ENCODE data around the gene CTSG. TPM values are rescaled to one million over a fixed set of nuclear protein-coding genes. Genes with fewer than 3 reads are reported as not detected.
"Not testable (repeated sequence)": the region's sequence is repeated elsewhere in the genome, so short reads cannot be mapped to it uniquely, and the experiment has no call there.

CTSG gene
- total RNA-seq, 1 experiment from 2014 or later: not detected

DNA sequence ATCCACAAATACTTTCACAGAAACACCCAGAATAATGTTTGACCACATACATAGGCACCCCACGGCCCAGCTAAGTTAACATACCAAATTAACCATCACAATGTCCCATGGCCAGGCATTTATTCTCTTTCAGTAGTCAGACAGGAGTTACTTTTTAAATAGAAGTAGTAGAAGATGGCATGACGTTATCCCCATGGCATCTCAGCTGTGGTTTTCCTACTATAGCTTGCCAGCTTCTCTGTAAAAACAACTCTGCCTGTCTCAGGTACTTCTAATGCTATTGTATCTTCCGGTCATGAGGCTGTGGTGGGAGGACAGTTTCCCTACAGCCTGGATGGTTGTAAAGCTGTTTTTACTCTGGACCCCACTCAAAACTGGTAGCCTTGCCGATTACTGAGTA, 19.3 kb downstream of the CTSG start:
- H3K27ac Mint-ChIP-seq (ENCODE audit: unreplicated experiment): no peak overlapping the region
- no TSS peak for BruUV-seq (replicated peaks)
- intact Hi-C loops (cut with micrococcal nuclease; ENCODE audit: unreplicated experiment): no loop called here
- H3K36me3 ChIP-seq (ENCODE audit: control insufficient read depth, insufficient read depth, low read length): no peaks in the 10 kb centered on the region
- H3K9me3 ChIP-seq: no peaks in the 10 kb centered on the region
- POLR2A ChIA-PET: no interaction called here
- H3K4me1 ChIP-seq: no peaks in the 10 kb centered on the region
- H3K27me3 ChIP-seq (replicated peaks; ENCODE audit: control insufficient read depth, insufficient read depth, low read length): no peaks in the 10 kb centered on the region
- H3K36me3 Mint-ChIP-seq (ENCODE audit: insufficient read depth, unreplicated experiment): no peaks in the 10 kb centered on the region
- no peaks in the 10 kb centered on the region for H3K9me3 Mint-ChIP-seq (ENCODE audit: unreplicated experiment)
- no peak overlapping the region for H3K4me3 Mint-ChIP-seq (ENCODE audit: unreplicated experiment)
- no peak for DNase-seq
- TF ChIP-seq, protein P1, sequence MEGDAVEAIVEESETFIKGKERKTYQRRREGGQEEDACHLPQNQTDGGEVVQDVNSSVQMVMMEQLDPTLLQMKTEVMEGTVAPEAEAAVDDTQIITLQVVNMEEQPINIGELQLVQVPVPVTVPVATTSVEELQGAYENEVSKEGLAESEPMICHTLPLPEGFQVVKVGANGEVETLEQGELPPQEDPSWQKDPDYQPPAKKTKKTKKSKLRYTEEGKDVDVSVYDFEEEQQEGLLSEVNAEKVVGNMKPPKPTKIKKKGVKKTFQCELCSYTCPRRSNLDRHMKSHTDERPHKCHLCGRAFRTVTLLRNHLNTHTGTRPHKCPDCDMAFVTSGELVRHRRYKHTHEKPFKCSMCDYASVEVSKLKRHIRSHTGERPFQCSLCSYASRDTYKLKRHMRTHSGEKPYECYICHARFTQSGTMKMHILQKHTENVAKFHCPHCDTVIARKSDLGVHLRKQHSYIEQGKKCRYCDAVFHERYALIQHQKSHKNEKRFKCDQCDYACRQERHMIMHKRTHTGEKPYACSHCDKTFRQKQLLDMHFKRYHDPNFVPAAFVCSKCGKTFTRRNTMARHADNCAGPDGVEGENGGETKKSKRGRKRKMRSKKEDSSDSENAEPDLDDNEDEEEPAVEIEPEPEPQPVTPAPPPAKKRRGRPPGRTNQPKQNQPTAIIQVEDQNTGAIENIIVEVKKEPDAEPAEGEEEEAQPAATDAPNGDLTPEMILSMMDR (IDR thresholded peaks at IDR 0.05; ENCODE audit: insufficient read depth in 1 of 2, low read depth in 1 of 2, low read length in 1 of 2, severe bottlenecking in 1 of 2, unreplicated experiment in 1 of 2): no peak
- H3K27me3 Mint-ChIP-seq (ENCODE audit: insufficient read depth, unreplicated experiment): peaks cover 3% of the 10 kb centered on the region
- CTCF ChIA-PET: no interaction called here
- no peak overlapping the region for H3K4me3 ChIP-seq (ENCODE audit: low read depth, low read length)
- H3K4me1 Mint-ChIP-seq (ENCODE audit: low read depth, unreplicated experiment): no peaks in the 10 kb centered on the region

DNA sequence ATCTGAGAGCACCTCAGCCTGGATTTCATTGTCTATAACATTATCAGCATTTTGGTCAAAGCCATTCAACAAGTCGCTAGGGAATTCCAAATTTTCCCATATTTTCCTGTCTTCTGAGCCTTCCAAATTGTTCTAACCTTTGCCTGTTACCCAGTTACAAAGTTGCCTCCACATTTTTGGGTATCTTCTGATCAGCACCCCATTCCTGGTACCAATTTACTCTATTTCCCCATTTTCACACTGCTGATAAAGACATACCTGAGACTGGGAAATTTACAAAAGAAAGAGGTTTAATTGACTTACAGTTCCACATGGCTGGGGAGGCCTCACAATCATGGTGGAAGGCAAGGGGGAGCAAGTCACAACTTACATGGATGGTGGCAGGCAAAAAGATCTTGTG, 27.0 kb downstream of the CTSG start:
- POLR2A ChIA-PET; intact Hi-C loops (cut with micrococcal nuclease; ENCODE audit: unreplicated experiment); CTCF ChIA-PET: not testable (repeated sequence)

DNA sequence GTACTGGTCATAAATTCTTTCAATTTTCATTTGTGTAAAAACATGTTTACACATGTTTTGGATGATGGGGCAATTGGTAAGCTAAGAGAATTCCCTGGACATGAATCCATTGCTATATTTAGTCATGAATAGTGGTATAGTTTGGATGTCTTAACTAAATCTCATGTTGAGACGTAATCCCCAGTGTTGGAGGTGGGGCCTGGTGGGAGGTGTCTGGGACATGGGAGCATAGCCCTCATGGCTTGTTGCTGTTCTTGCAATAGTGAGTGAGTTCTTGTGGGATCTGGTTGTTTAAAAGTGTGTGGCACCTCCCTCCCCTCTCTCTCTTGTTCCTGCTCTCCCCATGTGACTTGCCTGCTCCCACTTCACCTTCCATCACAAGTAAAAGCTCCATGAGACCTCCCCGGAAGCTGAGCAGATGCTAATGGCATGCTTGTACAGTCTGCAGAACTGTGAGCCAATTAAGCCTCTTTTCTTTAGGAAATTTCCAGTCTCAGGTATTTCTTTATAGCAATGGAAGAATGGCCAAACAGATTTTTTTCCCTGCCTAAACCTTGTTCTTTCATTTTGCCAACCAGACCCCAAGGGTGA, 33.6 kb downstream of the CTSG start:
- no peak overlapping the region for H3K4me3 ChIP-seq (ENCODE audit: low read depth, low read length)
- intact Hi-C loops (cut with micrococcal nuclease; ENCODE audit: unreplicated experiment): no loop called here
- no peak for DNase-seq
- H3K4me1 ChIP-seq: no peaks in the 10 kb centered on the region
- Mint-ChIP-seq H3K4me3 (ENCODE audit: unreplicated experiment) (no peak overlapping the region), H3K27ac (ENCODE audit: unreplicated experiment) (no peak overlapping the region), H3K27me3 (ENCODE audit: insufficient read depth, unreplicated experiment) (peaks cover 14% of the 10 kb centered on the region), H3K9me3 (ENCODE audit: unreplicated experiment) (peaks cover 22% of the 10 kb centered on the region), H3K36me3 (ENCODE audit: insufficient read depth, unreplicated experiment) (no peaks in the 10 kb centered on the region), H3K4me1 (ENCODE audit: low read depth, unreplicated experiment) (no peaks in the 10 kb centered on the region)
- no peaks in the 10 kb centered on the region for H3K36me3 ChIP-seq (ENCODE audit: control insufficient read depth, insufficient read depth, low read length)
- ChIA-PET CTCF (no interaction called here), POLR2A (no interaction called here)
- H3K27me3 ChIP-seq (replicated peaks; ENCODE audit: control insufficient read depth, insufficient read depth, low read length): no peaks in the 10 kb centered on the region
- BruUV-seq (replicated peaks): no TSS peak
- H3K9me3 ChIP-seq: no peaks in the 10 kb centered on the region
- TF ChIP-seq, protein P1 (IDR thresholded peaks at IDR 0.05; ENCODE audit: insufficient read depth in 1 of 2, low read depth in 1 of 2, low read length in 1 of 2, severe bottlenecking in 1 of 2, unreplicated experiment in 1 of 2): no peak

More for the DNA sequence above, 27.0 kb downstream of the CTSG start:
- BruUV-seq (replicated peaks); H3K4me1 ChIP-seq; H3K27me3 ChIP-seq (replicated peaks; ENCODE audit: control insufficient read depth, insufficient read depth, low read length); H3K4me3 ChIP-seq (ENCODE audit: low read depth, low read length); DNase-seq; H3K27ac Mint-ChIP-seq (ENCODE audit: unreplicated experiment); H3K9me3 ChIP-seq; H3K36me3 ChIP-seq (ENCODE audit: control insufficient read depth, insufficient read depth, low read length); H3K4me1 Mint-ChIP-seq (ENCODE audit: low read depth, unreplicated experiment); H3K4me3 Mint-ChIP-seq (ENCODE audit: unreplicated experiment); H3K27me3 Mint-ChIP-seq (ENCODE audit: insufficient read depth, unreplicated experiment); H3K36me3 Mint-ChIP-seq (ENCODE audit: insufficient read depth, unreplicated experiment): not testable (repeated sequence)
- H3K9me3 Mint-ChIP-seq (ENCODE audit: unreplicated experiment): peaks cover 63% of the 10 kb centered on the region

DNA sequence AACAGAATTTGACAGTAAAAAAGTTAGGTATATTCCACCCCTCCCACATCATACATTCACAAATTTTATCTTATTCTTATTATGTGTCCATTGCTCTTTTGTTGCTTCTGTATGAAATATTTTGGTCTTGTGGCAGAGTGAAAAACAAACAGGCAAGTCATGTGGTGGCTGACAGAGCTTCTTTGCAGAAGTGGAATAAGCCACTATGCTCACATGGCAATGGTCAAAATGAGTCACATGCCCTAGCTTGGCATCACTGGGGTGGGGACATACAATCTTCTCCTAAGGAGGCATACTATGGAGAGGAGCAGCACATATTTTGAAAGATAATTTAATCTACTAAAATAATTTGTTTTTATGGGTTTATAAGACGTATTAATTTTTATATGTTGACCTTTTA, 40.3 kb downstream of the CTSG start:
- Mint-ChIP-seq H3K4me3 (ENCODE audit: unreplicated experiment) (no peak overlapping the region), H3K27ac (ENCODE audit: unreplicated experiment) (no peak overlapping the region), H3K27me3 (ENCODE audit: insufficient read depth, unreplicated experiment) (peaks cover 18% of the 10 kb centered on the region), H3K9me3 (ENCODE audit: unreplicated experiment) (no peaks in the 10 kb centered on the region), H3K36me3 (ENCODE audit: insufficient read depth, unreplicated experiment) (no peaks in the 10 kb centered on the region), H3K4me1 (ENCODE audit: low read depth, unreplicated experiment) (no peaks in the 10 kb centered on the region)
- H3K27me3 ChIP-seq (replicated peaks; ENCODE audit: control insufficient read depth, insufficient read depth, low read length): no peaks in the 10 kb centered on the region
- no peaks in the 10 kb centered on the region for H3K4me1 ChIP-seq
- no TSS peak for BruUV-seq (replicated peaks)
- ChIA-PET POLR2A (interaction anchor here (0.6 kb wide), 1 partner anchor 442 kb away, joined by 9 read pairs; no protein-coding TSS in a partner anchor), CTCF (no interaction called here)
- H3K36me3 ChIP-seq (ENCODE audit: control insufficient read depth, insufficient read depth, low read length): no peaks in the 10 kb centered on the region
- H3K9me3 ChIP-seq: no peaks in the 10 kb centered on the region
- H3K4me3 ChIP-seq (ENCODE audit: low read depth, low read length): no peak overlapping the region
- intact Hi-C loops (cut with micrococcal nuclease; ENCODE audit: unreplicated experiment): no loop called here
- DNase-seq: no peak
- TF ChIP-seq, protein P1 (IDR thresholded peaks at IDR 0.05; ENCODE audit: insufficient read depth in 1 of 2, low read depth in 1 of 2, low read length in 1 of 2, severe bottlenecking in 1 of 2, unreplicated experiment in 1 of 2): no peak
